RPMI8226 (cell line): Measurements from ENCODE around the gene NLRP13.
"Not testable (repeated sequence)": the region's sequence is repeated elsewhere in the genome, so short reads cannot be mapped to it uniquely, and the experiment has no call there.

ENCODE experiments used
- DNase-seq: peaks from one replicate; pipeline ENCODE4 v3.0.0-alpha.2; 2015

NLRP13 gene

GRCh38 chr19:55931936-55932386, at the start of gene NLRP13:
TSS of gene NLRP13 (minus strand) at chr19:55932336. CDS start at chr19:55932311, 25 bp downstream.
- no peak for DNase-seq

- DNase-seq: no peak
These were observed 48.3 kb upstream of the NLRP13 start for GRCh38 chr19:55980415-55980814.

- no peak for DNase-seq
These were observed 41.8 kb upstream of the NLRP13 start for GRCh38 chr19:55973982-55974381.

GRCh38 chr19:55962186-55962585, 30.1 kb upstream of the NLRP13 start:
- DNase-seq: no peak

- DNase-seq: no peak
These were observed 28.0 kb upstream of the NLRP13 start for GRCh38 chr19:55959996-55960675.

- DNase-seq: no peak
These were observed 26.2 kb upstream of the NLRP13 start for GRCh38 chr19:55958356-55958755.

- no peak for DNase-seq
These were observed 24.3 kb upstream of the NLRP13 start for GRCh38 chr19:55956431-55956830.

- DNase-seq: not testable (repeated sequence)
These were observed 18.4 kb upstream of the NLRP13 start for GRCh38 chr19:55950566-55950965.

GRCh38 chr19:55947532-55947931, 15.4 kb upstream of the NLRP13 start, which contains the start of gene NLRP8:
TSS of gene NLRP8 (plus strand) at chr19:55947832.
- no peak for DNase-seq

GRCh38 chr19:55940306-55940705, 8.2 kb upstream of the NLRP13 start:
- DNase-seq: no peak

- no peak for DNase-seq
These were observed 7.1 kb upstream of the NLRP13 start for GRCh38 chr19:55939206-55939605.

- no peak for DNase-seq
These were observed 3.1 kb upstream of the NLRP13 start for GRCh38 chr19:55935206-55935605.

- no peak for DNase-seq
These were observed 1.1 kb downstream of the NLRP13 start for GRCh38 chr19:55930996-55931515.

GRCh38 chr19:55929258-55929657, 2.9 kb downstream of the NLRP13 start:
- not testable (repeated sequence) for DNase-seq

- no peak for DNase-seq
These were observed 4.1 kb downstream of the NLRP13 start for GRCh38 chr19:55927991-55928390.

GRCh38 chr19:55923556-55923955, 8.6 kb downstream of the NLRP13 start:
- DNase-seq: no peak

- DNase-seq: peak; percentile 35
These were observed 18.4 kb downstream of the NLRP13 start for GRCh38 chr19:55913643-55914268.

GRCh38 chr19:55912916-55913315, 19.2 kb downstream of the NLRP13 start:
- no peak for DNase-seq

GRCh38 chr19:55909801-55910200, 22.3 kb downstream of the NLRP13 start:
- no peak for DNase-seq

GRCh38 chr19:55907746-55908145, 24.4 kb downstream of the NLRP13 start:
- DNase-seq: no peak

- no peak for DNase-seq
These were observed 24.9 kb downstream of the NLRP13 start for GRCh38 chr19:55907286-55907685.

GRCh38 chr19:55902080-55902751, 29.9 kb downstream of the NLRP13 start:
- no peak for DNase-seq

GRCh38 chr19:55901369-55902079, 30.6 kb downstream of the NLRP13 start:
- no peak for DNase-seq
